ENCODE data around the gene EPAS1.

Gene EPAS1

DNA sequence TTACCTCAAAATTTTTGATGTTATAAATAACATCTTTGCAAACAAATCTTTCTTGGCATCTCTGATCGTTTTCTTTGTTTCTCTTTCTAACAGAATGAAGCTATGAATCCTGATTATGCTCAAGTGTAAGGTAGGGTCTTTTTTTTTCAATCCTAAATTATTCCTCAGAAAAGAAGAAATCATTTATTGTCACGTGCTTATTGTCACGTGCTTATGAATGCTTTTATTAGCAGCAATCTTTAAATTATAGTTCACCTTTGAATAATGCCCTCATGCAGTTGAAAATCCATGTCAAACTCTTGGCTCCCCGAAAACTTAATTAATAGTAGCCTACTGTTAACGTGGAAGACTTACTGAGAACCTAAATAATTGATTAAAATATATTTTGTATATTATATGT, 39.2 kb upstream of the EPAS1 start:
- DNase-seq (ENCODE audit: extremely low read depth, low read depth): no peak
- TF ChIP-seq, protein P1, sequence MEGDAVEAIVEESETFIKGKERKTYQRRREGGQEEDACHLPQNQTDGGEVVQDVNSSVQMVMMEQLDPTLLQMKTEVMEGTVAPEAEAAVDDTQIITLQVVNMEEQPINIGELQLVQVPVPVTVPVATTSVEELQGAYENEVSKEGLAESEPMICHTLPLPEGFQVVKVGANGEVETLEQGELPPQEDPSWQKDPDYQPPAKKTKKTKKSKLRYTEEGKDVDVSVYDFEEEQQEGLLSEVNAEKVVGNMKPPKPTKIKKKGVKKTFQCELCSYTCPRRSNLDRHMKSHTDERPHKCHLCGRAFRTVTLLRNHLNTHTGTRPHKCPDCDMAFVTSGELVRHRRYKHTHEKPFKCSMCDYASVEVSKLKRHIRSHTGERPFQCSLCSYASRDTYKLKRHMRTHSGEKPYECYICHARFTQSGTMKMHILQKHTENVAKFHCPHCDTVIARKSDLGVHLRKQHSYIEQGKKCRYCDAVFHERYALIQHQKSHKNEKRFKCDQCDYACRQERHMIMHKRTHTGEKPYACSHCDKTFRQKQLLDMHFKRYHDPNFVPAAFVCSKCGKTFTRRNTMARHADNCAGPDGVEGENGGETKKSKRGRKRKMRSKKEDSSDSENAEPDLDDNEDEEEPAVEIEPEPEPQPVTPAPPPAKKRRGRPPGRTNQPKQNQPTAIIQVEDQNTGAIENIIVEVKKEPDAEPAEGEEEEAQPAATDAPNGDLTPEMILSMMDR (IDR thresholded peaks at IDR 0.05; ENCODE audit: low read depth, low read length): no peak

DNA sequence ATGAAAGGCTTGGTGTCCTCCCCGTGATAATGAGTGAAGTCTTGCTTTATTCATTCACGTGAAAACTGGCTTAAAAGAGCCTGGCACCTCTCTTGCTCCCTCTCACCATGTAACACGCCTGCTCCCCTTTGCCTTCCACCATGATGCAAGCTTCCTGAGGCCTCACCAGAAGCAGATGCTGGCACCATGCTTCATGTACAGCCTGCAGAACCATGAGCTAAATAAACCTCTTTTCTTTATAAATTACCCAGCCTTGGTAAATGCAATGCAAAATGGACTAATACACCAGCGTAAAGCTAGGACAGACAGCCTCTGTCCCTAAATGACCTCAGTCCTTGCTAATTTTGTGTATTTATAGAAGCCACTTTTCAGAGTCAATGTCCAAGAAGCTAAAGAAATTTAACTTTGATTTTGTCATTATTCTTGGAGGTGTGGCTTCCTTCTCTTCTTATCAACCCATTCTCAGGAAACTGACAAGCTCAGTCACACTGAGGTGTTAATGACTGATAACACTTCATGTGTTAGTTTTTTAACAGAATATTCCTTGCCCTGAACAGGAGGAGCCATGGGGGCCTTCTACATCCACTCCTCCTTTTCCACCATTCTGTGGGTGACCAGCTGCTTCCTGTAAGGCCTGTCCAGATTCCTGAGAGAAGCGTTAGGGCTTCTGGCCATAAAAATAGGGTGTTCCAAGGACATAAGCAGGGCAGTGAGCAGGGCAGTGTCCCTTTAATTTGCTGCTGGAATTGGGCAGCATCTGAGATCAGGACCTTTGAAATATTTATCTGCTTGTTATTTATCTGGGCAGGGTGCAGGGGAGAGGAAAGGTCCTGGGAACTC, 38.0 kb upstream of the EPAS1 start:
- TF ChIP-seq, protein P1 (IDR thresholded peaks at IDR 0.05; ENCODE audit: low read depth, low read length): no peak
- no peak for DNase-seq (ENCODE audit: extremely low read depth, low read depth)

DNA sequence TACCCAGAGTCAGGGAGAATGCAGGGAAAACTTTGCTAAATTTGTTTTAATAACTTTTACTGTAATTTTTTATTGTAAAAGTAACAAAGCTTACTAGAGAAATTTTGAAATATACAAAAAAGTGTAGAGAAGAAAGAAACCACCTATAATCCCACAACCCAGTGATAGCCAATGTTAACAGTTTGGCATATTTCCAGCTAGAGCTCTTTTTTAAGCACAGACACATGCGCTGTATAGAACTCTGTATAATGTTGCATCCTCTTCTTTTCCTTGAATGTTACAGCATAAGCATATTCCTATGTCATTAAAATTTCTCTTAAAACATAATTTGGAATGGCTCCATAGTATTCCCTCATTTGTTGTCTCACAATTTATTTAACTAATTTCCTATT, 37.4 kb upstream of the EPAS1 start:
- DNase-seq (ENCODE audit: extremely low read depth, low read depth): no peak
- TF ChIP-seq, protein P1 (IDR thresholded peaks at IDR 0.05; ENCODE audit: low read depth, low read length): no peak

DNA sequence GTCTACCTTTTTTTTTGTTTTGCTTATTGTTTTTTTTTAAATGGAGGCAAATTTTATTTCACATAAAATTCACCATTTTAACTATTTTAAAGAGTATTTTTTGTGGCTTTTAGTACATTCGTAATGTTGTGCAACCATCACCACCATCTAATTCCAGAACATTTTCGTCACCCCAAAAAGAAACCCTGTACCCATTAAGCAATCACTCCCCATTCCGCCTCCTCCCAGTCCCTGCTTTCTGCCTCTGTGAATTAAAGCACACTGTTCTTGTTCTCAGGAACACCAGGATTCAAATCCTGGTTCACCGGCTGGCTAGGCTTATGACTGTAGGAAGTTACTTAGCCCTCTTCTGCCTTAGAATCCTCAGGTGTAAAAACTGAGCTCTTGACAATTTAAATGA, 36.9 kb upstream of the EPAS1 start:
- DNase-seq (ENCODE audit: extremely low read depth, low read depth): no peak
- TF ChIP-seq, protein P1 (IDR thresholded peaks at IDR 0.05; ENCODE audit: low read depth, low read length): no peak

DNA sequence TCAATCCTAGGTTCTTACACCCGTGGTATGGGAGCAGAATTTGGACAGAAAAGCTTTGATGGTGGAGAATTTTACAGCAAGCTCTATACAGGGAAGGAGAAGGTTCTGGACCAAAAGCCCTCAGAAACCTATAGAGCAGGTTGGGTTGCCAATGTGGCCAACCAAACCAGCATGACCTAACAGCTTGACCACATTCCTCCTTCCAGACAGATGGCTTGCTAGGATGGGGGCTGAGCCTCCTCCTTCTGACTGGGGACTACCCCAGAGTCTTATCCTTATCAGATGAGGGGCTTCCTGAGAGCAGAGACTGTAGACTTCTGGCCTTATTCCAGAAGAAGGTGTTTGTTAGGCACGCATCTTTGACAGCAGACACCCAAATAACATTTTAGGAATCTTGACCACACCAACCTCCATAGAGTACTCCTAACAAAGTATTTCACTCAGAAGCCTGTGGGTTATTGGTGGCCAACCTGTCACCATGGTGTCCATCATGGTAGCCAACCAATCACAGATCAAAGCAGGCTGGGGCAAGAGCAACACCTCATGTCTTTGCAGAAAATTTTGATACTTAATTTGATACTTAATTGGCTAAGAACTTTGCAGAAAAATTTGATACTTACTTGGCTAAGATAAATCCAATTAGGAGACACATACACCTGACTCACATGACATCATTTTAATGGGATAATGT, 34.8 kb upstream of the EPAS1 start:
- TF ChIP-seq, protein P1 (IDR thresholded peaks at IDR 0.05; ENCODE audit: low read depth, low read length): no peak
- no peak for DNase-seq (ENCODE audit: extremely low read depth, low read depth)

DNA sequence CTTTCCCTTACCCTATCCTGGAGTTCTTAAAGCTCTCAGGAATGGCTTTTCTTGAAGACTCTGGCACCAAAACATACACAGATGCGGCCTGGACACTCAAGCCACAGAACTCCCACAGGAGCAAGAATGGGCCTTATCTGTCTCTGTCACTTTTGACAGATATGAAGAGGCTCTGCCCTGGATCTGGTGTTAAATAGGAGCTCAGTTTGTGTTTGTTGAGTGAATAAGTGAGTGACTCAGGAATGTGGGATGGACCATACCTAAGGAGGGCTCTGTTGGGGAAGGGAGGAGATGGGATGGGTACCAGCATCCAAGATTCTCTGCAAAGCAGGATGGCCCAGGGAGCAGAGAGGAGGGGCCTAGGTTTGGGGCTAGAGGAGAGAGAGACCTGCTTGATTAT, 33.9 kb upstream of the EPAS1 start:
- no peak for DNase-seq (ENCODE audit: extremely low read depth, low read depth)
- TF ChIP-seq, protein P1 (IDR thresholded peaks at IDR 0.05; ENCODE audit: low read depth, low read length): no peak

DNA sequence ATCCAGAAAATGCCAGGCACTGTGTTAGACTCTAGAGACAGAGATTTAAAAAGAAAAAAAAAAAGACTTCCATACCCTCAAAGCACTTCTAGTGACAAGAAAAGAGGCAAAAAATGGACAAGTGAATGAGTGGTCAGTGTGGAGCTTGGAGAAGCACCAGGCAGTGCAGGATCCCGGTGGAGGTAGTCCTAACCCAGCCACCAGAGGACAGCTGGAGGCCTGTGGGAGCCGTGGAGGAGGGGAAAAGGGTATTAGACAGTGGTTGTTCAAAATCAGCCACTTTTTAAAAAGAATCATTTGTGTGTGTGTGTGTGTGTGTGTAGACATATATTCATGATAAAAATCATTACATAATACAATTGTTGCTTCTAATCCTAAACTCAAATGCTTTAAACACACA, 32.8 kb upstream of the EPAS1 start:
- TF ChIP-seq, protein P1 (IDR thresholded peaks at IDR 0.05; ENCODE audit: low read depth, low read length): no peak
- DNase-seq (ENCODE audit: extremely low read depth, low read depth): no peak

Measured in AG09319 (cell line).